ENCODE data around the gene RTP2.

Gene RTP2

DNA sequence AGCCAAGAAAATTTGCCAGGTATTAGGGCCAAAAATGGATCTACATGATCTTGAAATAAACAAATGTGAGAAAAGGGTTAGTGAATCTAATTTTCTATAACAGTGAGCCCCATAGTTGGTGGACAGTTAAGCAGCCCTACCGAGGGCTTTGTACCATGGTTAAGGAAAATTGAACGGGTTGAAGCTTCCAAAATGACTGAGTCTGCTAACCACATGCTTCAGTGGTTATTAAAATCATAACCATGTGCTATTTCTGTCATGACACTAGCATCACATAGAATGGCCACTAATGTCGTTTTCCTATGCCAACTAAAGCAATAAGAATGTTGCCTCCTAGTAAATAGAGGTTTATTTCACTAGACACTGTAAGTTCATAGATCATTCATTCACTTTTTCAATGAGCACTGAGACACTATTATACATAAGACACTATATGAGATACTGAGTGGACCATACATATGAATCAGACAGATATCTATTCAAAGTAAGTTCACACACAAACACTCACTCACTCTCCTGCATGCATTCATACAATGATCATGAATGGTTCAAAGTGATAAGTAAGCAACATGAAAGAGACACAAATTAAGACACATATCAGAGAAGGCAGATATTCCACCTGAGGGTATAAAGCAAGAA is 36.5 kb downstream of the RTP2 start:
- DNase-seq = no peak

DNA sequence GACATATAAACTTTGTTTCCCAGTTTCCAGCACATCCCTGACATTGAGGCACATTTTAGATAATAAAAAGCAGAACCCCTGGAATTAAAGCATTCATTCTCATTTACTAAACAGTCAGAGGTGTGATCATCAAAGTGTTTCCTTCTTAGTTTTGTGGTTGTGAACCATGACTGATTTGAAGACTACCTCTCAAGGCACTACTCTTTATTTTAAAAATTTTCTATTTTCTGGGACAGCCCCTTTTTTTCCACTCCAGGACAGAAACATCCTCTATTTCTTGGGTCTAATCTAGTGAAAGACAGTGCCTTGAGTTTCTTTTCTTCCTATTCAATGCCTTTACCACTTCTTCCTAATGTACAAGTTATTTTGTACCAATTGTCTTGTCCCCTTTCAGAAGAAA is 37.3 kb downstream of the RTP2 start:
- DNase-seq = no peak

DNA sequence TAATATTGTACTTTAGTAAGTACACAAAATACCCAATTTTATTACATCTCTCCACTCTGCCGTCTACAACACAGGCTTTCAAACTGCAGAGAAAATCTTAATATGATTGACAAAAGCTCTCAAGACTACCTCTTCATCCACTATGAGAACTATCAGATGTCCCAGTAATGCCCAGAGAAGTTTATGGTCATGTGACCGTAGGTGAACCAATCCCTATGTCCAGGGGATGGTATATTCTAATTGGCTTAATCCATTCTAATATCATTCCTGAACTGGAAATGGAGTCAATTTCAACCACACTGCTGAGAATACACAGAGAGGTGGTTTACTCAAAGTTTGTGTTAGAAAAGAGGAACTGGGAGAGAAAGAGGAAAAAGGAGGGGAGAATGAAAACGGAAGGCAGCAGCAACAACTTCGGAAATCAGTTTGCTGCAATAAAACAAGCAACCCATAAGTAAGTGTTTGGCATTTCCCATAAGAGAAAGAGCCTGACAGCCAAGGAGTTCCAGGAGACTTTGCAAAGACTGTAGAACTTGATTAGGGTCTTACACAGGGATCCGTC is 39.4 kb downstream of the RTP2 start:
- no peak for DNase-seq

DNA sequence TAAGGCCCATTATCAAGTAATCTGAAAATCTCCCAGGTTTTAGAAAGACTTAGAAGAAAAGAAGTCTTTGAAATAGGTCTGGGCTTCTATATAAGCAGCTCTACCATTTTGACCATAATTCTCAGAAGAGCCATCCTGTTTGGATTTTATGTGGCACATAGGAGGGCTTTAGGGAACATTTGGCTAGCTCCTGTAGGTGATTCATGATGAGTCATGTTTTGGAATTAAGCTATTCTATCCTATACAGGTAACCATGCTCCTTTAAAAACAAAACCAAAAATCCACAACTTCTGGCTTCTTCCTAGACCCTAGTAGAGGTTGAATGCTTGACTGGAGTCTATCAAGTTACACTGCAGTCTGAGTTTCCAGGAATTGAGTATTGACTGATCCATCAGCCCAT is 41.1 kb downstream of the RTP2 start:
- DNase-seq = no peak

DNA sequence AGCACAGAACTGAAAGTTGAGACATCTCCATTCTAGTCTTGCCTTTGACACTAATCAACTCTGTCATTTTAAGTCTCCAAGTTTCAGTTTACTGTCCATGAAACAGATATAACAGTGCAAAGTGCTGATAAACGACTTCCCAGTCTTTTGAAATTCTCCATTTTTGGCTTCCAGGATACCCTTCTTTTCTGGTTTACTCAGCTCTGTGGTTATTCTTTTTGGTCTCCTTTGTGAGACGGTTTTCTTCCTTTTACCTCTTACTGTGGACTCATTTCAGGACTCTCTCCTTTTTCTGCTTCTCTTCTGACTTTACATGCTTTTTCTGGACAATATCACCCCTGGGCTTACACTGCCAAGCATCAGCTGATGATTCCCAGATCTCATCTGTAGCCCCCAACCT is 51.1 kb downstream of the RTP2 start:
- DNase-seq = no peak
